ENCODE data around the gene NKAIN4.

NKAIN4 gene

DNA sequence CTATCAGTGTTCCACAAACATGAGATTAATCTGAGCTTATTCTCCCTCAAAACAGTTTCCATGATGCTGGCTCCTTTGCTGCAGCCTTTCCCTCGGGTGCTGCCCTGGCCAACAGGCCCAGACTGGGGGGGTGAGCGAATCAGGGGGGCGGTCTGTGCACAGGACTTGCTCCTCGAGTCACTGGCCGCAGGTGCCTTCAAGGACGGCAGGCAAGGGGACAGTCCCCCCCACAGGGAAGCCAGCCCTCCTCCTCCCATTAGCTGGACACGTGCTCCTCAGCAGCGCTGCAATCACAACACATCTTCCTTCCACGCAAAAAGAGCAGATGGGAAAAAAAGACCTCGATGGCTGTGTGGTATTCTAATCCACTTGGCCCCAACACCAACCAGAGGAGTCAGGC is 48.4 kb downstream of the NKAIN4 start:
- Histone ChIP-seq H3K9me3 (no peaks in the 10 kb centered on the region), H3K27me3 (no peaks in the 10 kb centered on the region), H3K4me2 (no peak overlapping the region), H3K27ac (no peak overlapping the region), H3K4me1 (peaks cover 25% of the 10 kb centered on the region), H4K20me1 (peaks cover 100% of the 10 kb centered on the region), H3K9ac (no peak overlapping the region), H3K36me3 (peaks cover 100% of the 10 kb centered on the region), H3K4me3 (no peak overlapping the region)
- no peak for TF ChIP-seq Cebpa-rat (IDR thresholded peaks at IDR 0.05)

DNA sequence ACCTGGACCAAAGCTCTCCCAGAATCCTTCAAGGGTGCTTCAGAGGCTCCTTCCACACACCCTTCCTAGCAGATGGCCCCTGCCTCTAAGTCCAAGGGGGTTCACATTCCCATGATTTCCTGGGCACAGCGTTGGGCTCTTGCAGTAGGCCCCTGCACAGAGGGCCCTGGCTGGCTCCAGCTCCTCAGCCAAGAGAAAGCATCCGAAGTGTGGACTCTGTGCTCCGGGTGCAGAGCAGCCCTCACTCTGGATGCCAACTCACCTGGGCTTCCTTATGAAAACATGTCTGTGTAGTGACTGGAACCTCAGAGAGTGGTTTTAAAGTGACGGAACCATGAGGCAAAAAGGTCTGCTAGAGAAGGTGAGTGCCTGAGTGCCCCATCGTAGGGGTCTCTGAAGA is 49.9 kb downstream of the NKAIN4 start:
- no peaks in the 10 kb centered on the region for H3K27me3 ChIP-seq
- no peak overlapping the region for H3K4me2 ChIP-seq
- H4K20me1 ChIP-seq: peaks cover 100% of the 10 kb centered on the region
- no peak overlapping the region for H3K9ac ChIP-seq
- TF ChIP-seq Cebpa-rat (IDR thresholded peaks at IDR 0.05): no peak
- no peaks in the 10 kb centered on the region for H3K9me3 ChIP-seq
- peaks cover 100% of the 10 kb centered on the region for H3K36me3 ChIP-seq
- no peak overlapping the region for H3K4me3 ChIP-seq
- peaks cover 10% of the 10 kb centered on the region for H3K4me1 ChIP-seq
- H3K27ac ChIP-seq: no peak overlapping the region

DNA sequence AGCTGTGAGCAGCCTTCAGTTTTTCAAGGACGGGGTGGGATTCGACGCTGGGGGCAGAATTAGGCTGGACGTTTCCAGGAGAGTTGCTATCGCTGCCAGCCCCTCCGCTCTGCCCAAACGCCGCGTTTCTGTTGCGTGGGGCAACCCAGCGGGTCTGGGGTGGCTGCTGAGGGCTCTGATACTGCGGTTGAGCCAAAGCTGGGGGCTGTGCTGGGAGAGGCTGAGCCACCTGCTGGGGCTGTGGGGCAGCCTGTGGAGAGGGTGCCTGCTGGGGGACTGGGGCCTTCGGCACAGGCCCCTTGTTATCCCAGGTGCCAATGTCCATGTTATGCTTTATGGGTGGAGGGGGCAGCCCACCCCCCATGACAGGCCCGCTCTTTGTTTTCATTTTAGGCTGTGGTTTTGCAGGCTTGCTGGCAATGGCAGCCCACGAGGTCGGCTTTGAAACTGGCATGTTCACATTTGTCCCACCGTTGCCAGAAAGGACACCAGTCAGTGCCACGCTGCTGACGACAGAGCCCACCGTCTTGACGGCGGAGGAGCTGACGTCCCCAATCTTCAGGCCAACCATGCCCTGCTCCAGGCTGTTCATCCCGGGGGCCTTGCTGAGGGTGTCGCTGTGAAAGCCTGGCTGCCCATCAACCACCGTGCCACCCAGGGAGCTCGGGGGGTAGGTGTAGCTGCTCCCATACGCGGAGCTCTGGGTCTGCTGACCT is 51.3 kb downstream of the NKAIN4 start:
- H3K9ac ChIP-seq: no peak overlapping the region
- no peak for TF ChIP-seq Cebpa-rat (IDR thresholded peaks at IDR 0.05)
- H3K4me3 ChIP-seq: no peak overlapping the region
- no peaks in the 10 kb centered on the region for H3K27me3 ChIP-seq
- no peak overlapping the region for H3K4me2 ChIP-seq
- H4K20me1 ChIP-seq: peaks cover 100% of the 10 kb centered on the region
- H3K27ac ChIP-seq: no peak overlapping the region
- no peaks in the 10 kb centered on the region for H3K9me3 ChIP-seq
- 0 out of 2 replicates have a peak, but pooled peaks cover 2% of the 10 kb centered on the region for H3K4me1 ChIP-seq
- H3K36me3 ChIP-seq: peaks cover 100% of the 10 kb centered on the region

DNA sequence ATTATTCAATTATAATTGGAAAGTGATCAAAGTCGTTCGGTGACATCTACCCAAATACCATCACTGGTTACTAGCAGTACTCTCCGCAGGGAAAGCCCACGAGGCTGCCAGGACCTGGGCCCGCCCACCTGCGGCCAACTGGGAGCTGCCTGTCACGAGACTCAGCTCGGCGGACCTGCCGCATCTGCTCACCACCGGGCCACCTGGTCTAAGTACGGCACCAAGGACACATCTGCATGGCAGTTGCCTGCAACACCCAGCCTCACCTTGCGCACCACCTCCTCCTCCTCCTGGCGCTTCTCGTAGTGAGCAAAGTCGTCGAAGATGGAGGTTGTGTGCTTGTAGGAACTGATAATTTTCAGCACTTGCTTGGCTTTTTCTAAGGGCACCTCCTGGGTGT is 52.2 kb downstream of the NKAIN4 start:
- Histone ChIP-seq H3K9ac (no peak overlapping the region), H4K20me1 (peaks cover 100% of the 10 kb centered on the region), H3K27ac (no peak overlapping the region), H3K9me3 (no peaks in the 10 kb centered on the region), H3K4me1 (peaks cover 11% of the 10 kb centered on the region; the same call in 1 of the 2 replicates), H3K4me3 (no peak overlapping the region), H3K27me3 (no peaks in the 10 kb centered on the region), H3K4me2 (no peak overlapping the region), H3K36me3 (peaks cover 100% of the 10 kb centered on the region)
- no peak for TF ChIP-seq Cebpa-rat (IDR thresholded peaks at IDR 0.05)

DNA sequence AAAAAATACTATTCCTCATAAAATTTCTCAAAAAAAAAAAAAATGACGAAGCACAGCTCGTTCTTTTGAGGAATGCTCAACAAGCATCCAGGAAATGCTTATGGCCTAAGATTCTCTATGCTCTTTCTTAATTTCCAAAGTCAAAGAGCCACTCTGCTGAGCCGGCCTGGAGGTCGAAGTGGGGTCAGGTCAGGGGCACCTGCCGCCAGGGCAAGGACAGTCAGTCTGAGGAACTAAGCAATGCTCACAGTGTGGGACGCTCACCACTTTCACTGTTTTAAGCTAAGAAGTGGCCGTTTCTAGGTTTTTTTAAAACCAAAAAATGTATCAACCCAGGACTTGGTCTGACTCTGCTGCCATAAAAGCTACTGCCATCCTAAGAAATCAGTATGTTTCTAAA is 55.7 kb downstream of the NKAIN4 start:
- no peak overlapping the region for H3K27ac ChIP-seq
- no peak for TF ChIP-seq Cebpa-rat (IDR thresholded peaks at IDR 0.05)
- no peaks in the 10 kb centered on the region for H3K9me3 ChIP-seq
- H3K9ac ChIP-seq: no peak overlapping the region
- H3K4me1 ChIP-seq: peaks cover 23% of the 10 kb centered on the region
- peaks cover 100% of the 10 kb centered on the region for H4K20me1 ChIP-seq
- H3K36me3 ChIP-seq: peaks cover 98% of the 10 kb centered on the region
- H3K4me2 ChIP-seq: no peak overlapping the region
- H3K27me3 ChIP-seq: no peaks in the 10 kb centered on the region
- H3K4me3 ChIP-seq: no peak overlapping the region

DNA sequence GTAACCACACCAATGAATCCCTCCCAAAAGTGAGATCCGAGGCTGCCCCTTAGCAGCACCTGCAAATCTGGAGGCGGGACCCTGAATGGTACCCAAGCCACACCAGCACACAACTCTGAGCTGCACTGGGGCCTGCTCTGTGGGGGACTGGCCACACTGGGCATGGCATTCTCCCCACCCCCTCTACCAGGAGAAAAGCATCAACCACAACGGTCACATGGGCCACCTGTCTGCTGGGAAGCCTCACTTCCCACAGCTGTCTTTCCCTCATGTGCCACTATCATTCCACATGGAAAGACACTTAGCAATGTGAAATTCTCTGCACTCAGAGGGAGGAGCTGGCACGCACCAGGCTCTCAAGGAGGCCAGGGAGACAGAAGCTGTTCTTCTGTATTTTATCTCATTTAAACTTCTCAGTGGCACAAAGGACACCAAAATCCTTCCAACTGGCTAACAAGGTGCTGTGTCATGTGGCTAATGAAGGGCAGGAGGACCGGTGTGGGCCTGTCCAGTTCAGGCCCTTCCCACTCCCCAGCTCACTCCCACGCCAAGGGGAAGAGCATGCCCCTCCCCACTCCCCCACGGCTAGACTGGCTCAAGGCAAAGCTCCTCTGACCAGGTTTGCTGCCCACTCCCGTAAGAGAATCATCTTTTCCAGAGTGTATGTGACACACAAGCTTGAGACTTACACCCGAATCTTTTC is 57.3 kb downstream of the NKAIN4 start:
- peaks cover 82% of the 10 kb centered on the region for H3K36me3 ChIP-seq
- H3K4me1 ChIP-seq: peaks cover 25% of the 10 kb centered on the region
- H3K27ac ChIP-seq: no peak overlapping the region
- H3K4me3 ChIP-seq: no peak overlapping the region
- H3K9me3 ChIP-seq: no peaks in the 10 kb centered on the region
- no peak for TF ChIP-seq Cebpa-rat (IDR thresholded peaks at IDR 0.05)
- no peak overlapping the region for H3K9ac ChIP-seq
- peaks cover 94% of the 10 kb centered on the region for H4K20me1 ChIP-seq
- no peak overlapping the region for H3K4me2 ChIP-seq
- no peaks in the 10 kb centered on the region for H3K27me3 ChIP-seq

DNA sequence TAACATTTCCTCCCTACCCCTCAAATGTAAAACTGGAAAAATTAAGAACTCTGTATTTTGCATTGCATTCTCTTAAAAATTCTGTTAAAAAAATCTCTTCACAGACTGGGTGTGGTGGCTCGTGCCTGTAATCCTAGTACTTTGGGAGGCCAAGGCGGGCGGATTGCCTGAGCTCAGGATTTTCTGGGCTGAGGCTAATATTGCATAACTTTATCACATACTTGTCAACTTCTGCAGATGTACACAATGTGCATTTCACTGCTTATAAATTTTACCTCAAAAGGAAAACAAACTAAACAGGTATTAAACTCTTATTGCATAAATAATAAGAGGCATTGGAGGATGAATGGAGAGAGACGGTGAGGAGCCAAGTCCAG is 59.5 kb downstream of the NKAIN4 start:
- no peaks in the 10 kb centered on the region for H3K9me3 ChIP-seq
- no peak overlapping the region for H3K4me3 ChIP-seq
- peaks cover 60% of the 10 kb centered on the region for H3K36me3 ChIP-seq
- H3K4me2 ChIP-seq: no peak overlapping the region
- H3K27ac ChIP-seq: no peak overlapping the region
- TF ChIP-seq Cebpa-rat (IDR thresholded peaks at IDR 0.05): no peak
- H3K27me3 ChIP-seq: no peaks in the 10 kb centered on the region
- peaks cover 84% of the 10 kb centered on the region for H4K20me1 ChIP-seq
- H3K4me1 ChIP-seq: peaks cover 29% of the 10 kb centered on the region
- no peak overlapping the region for H3K9ac ChIP-seq

DNA sequence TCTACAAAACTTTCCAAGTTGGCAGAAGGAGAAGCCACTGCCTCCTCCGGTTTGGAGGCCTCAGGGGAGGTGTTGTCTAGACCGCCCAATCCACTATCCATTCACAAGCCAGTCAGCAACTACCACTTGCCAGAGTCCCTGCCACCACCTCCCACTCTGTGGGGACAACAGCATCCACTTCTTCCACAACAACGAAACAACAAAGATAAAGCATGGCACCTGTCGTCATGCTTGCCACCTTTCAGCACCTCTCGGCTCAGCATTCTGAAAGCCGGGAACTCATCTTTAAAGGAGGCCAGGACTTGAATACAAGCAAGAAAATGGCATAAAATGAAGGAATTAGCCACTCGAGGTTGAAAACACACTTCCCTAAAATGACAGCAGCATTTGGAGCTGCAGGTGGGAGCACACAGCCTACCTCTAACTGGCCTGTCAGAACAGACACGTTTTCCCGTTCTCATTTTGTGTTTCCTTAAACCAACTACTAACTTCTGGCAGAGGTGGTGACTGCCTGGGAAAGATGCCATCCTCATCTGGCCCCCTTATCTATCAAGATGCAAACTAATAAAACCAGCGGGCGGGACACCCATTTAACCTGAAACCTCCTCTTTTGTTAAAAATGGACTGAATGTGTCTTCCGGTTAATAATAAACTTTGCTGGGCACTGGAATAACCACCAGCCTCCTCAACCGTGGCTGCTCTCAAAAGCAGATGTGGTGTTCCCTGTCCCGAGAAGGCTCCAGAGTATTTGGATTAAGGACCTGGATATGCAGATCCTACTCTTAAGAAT is 60.1 kb downstream of the NKAIN4 start:
- H3K27ac ChIP-seq: no peak overlapping the region
- peak overlapping the region; percentile 16; the same call in 1 of the 2 replicates for H3K4me2 ChIP-seq
- no peaks in the 10 kb centered on the region for H3K27me3 ChIP-seq
- H3K4me3 ChIP-seq: no peak overlapping the region
- H3K4me1 ChIP-seq: peaks cover 35% of the 10 kb centered on the region
- H4K20me1 ChIP-seq: peaks cover 78% of the 10 kb centered on the region
- peaks cover 54% of the 10 kb centered on the region for H3K36me3 ChIP-seq
- no peak overlapping the region for H3K9ac ChIP-seq
- H3K9me3 ChIP-seq: no peaks in the 10 kb centered on the region
- no peak for TF ChIP-seq Cebpa-rat (IDR thresholded peaks at IDR 0.05)

DNA sequence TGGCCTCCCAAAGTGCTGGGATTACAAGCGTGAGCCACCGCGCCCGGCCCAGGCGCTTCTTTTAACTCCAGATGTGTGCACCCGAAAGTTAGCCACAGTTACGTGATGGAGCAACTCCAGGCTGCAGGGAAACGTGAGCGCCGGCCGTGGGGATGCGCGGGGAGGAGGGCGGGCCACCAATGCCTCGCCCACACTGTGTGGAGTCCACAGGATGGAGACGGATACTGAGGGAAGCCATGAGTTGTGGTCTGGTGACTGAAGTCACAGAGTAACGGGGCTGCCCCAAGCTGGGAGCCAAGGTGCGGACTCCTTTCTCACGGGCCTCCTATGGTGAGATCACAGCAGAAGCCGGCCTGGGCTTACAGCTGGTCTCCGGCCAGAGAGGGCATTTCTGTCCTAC is 61.5 kb downstream of the NKAIN4 start:
- Histone ChIP-seq H3K27ac (no peak overlapping the region), H3K9ac (no peak overlapping the region), H3K4me1 (peaks cover 45% of the 10 kb centered on the region), H3K27me3 (no peaks in the 10 kb centered on the region), H3K4me3 (no peak overlapping the region), H3K36me3 (peaks cover 40% of the 10 kb centered on the region), H3K9me3 (no peaks in the 10 kb centered on the region), H3K4me2 (no peak overlapping the region), H4K20me1 (peaks cover 63% of the 10 kb centered on the region)
- TF ChIP-seq Cebpa-rat (IDR thresholded peaks at IDR 0.05): no peak

DNA sequence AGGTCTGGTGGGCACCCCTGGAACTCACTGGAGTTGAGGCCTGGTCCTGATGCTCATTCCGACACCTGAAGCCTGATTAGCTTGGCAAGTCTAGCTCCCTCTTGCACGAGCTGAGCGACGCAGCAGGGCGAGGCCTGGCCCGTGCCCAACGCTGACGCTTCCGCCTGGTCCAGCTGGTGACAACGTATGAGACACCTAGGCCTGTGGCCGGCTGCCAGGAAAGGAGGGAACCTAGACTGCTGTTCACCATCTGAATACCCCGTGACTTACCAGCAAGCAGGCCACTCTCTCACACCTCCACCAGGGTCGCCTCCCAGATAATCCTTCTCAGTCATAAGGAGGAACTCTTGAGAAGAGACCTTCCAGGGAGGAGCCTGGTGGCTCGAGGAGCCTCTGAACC is 62.9 kb downstream of the NKAIN4 start:
- H3K36me3 ChIP-seq: peaks cover 26% of the 10 kb centered on the region
- H3K9ac ChIP-seq: no peak overlapping the region
- peaks cover 50% of the 10 kb centered on the region for H4K20me1 ChIP-seq
- no peaks in the 10 kb centered on the region for H3K27me3 ChIP-seq
- no peak overlapping the region for H3K27ac ChIP-seq
- peaks cover 42% of the 10 kb centered on the region for H3K4me1 ChIP-seq
- TF ChIP-seq Cebpa-rat (IDR thresholded peaks at IDR 0.05): no peak
- no peaks in the 10 kb centered on the region for H3K9me3 ChIP-seq
- no peak overlapping the region for H3K4me3 ChIP-seq
- H3K4me2 ChIP-seq: no peak overlapping the region
